CD14-positive monocyte (primary cell): ENCODE data around the gene SSTR5. TPM values are rescaled to one million over a fixed set of nuclear protein-coding genes. Genes with fewer than 3 reads are reported as not detected.

Experiments
- DNase-seq, 3 donors: peaks; one replicate each; pipeline ENCODE4 v3.0.0-alpha.2; 2011 to 2022
- H2AFZ ChIP-seq: 2 replicates; pipeline ENCODE4 v1.6.0; 2012; ENCODE audit warnings: mild to moderate bottlenecking, low read depth, low read length, inconsistent platforms; ENCODE audit not compliant: insufficient read depth, poor library complexity, severe bottlenecking
- H3K27ac ChIP-seq, 2 donors: 1 replicate in 1 of 2; 2 replicates in 1 of 2; pipeline ENCODE4 v1.5.1; 2012 to 2013; ENCODE audit warnings: low read length in 2 of 2, control low read depth in 1 of 2, inconsistent platforms in 1 of 2, low read depth in 1 of 2, mild to moderate bottlenecking in 1 of 2
- H3K27me3 ChIP-seq, 2 donors: one replicate each; pipeline versions ENCODE4 v1.6.0 to v1.6.1; 2011 to 2013; ENCODE audit warnings: low read length in 2 of 2; ENCODE audit not compliant: control insufficient read depth in 2 of 2, insufficient read depth in 2 of 2
- H3K36me3 ChIP-seq, 2 donors: replicated peaks in 1 of 2; 1 replicate in 1 of 2; 2 replicates in 1 of 2; pipeline versions ENCODE4 v1.5.1 to v1.6.1; 2012 to 2013; ENCODE audit warnings: low read length in 2 of 2, control low read depth in 1 of 2, inconsistent platforms in 1 of 2, mild to moderate bottlenecking in 1 of 2; ENCODE audit not compliant: insufficient read depth in 2 of 2, control insufficient read depth in 1 of 2
- H3K4me1 ChIP-seq, 2 donors: 1 replicate in 1 of 2; 2 replicates in 1 of 2; pipeline versions ENCODE4 v1.5.1 to v1.6.1; 2012 to 2013; ENCODE audit warnings: low read length in 2 of 2, control low read depth in 1 of 2, inconsistent platforms in 1 of 2, mild to moderate bottlenecking in 1 of 2, moderate library complexity in 1 of 2; ENCODE audit not compliant: insufficient read depth in 2 of 2, control insufficient read depth in 1 of 2
- H3K4me2 ChIP-seq: replicated peaks from 2 replicates; pipeline ENCODE3; 2012; ENCODE audit warnings: low read length, moderate library complexity, mild to moderate bottlenecking; ENCODE audit not compliant: poor library complexity, severe bottlenecking; ENCODE audit errors: extremely low read depth
- H3K4me3 ChIP-seq, 3 experiments: fragments of 200-600 bp in 1 of 3; sonication (generic) in 1 of 3; replicated peaks in 1 of 3; 1 replicate in 2 of 3; 2 replicates in 1 of 3; pipeline ENCODE4 v1.5.1; 2011 to 2013; ENCODE audit warnings: low read length in 3 of 3, mild to moderate bottlenecking in 3 of 3, control low read depth in 2 of 3, low read depth in 2 of 3, inconsistent platforms in 1 of 3, moderate library complexity in 1 of 3
- H3K79me2 ChIP-seq: 2 replicates; pipeline ENCODE4 v1.6.0; 2012; ENCODE audit warnings: mild to moderate bottlenecking, control low read depth, inconsistent platforms, low read length, moderate library complexity; ENCODE audit not compliant: insufficient read depth
- H3K9ac ChIP-seq: 2 replicates; pipeline ENCODE4 v1.6.0; 2017; ENCODE audit warnings: low read length, mild to moderate bottlenecking; ENCODE audit not compliant: insufficient read depth, poor library complexity, severe bottlenecking
- H3K9me3 ChIP-seq, 2 donors: replicated peaks in 1 of 2; 1 replicate in 1 of 2; 2 replicates in 1 of 2; pipeline versions ENCODE4 v1.5.1 to v1.6.1; 2012 to 2013; ENCODE audit warnings: low read length in 2 of 2, control low read depth in 1 of 2; ENCODE audit not compliant: control insufficient read depth in 1 of 2, insufficient read depth in 1 of 2
- H4K20me1 ChIP-seq: 2 replicates; pipeline ENCODE4 v1.6.0; 2012; ENCODE audit warnings: mild to moderate bottlenecking, low read length, control low read depth, moderate library complexity; ENCODE audit not compliant: insufficient read depth
- H3K27ac Mint-ChIP-seq, 7 donors: one replicate each; pipeline ENCODE4 v1.8.0; 2020; ENCODE audit warnings: mild to moderate bottlenecking in 7 of 7, mixed read lengths in 7 of 7, moderate library complexity in 6 of 7, inconsistent platforms in 2 of 7
- H3K27me3 Mint-ChIP-seq, 3 donors: one replicate each; pipeline ENCODE4 v1.8.0; 2021 to 2022; ENCODE audit warnings: low read depth in 3 of 3, mild to moderate bottlenecking in 3 of 3, mixed read lengths in 3 of 3, moderate library complexity in 3 of 3, inconsistent platforms in 1 of 3
- H3K36me3 Mint-ChIP-seq, 2 donors: one replicate each; pipeline ENCODE4 v1.8.0; 2020; ENCODE audit warnings: mixed read lengths in 2 of 2, inconsistent platforms in 1 of 2, mild to moderate bottlenecking in 1 of 2
- H3K4me1 Mint-ChIP-seq: one replicate; pipeline ENCODE4 v1.8.0; 2020; ENCODE audit warnings: mild to moderate bottlenecking, mixed read lengths
- H3K4me3 Mint-ChIP-seq, 2 donors: one replicate each; pipeline ENCODE4 v1.8.0; 2020; ENCODE audit warnings: mild to moderate bottlenecking in 2 of 2, mixed read lengths in 2 of 2, moderate library complexity in 1 of 2
- H3K9me3 Mint-ChIP-seq, 7 donors: one replicate each; pipeline ENCODE4 v1.8.0; 2020 to 2022; ENCODE audit warnings: mixed read lengths in 7 of 7, mild to moderate bottlenecking in 6 of 7, moderate library complexity in 6 of 7, inconsistent platforms in 2 of 7
- WGBS: methylation state at CpG from one replicate; pipeline ENCODE4 v1.1.5; 2013; ENCODE audit warnings: missing lambda C conversion rate; ENCODE audit not compliant: insufficient coverage; 5-methylcytosine and 5-hydroxymethylcytosine counted together
- intact Hi-C, 2 donors: fragments of 100-400 bp; cut with micrococcal nuclease; formaldehyde crosslinking; loops; one replicate each; pipeline versions ENCODE4 v1.15.0 to v1.15.1; 2023
- polyA plus RNA-seq, 3 donors: library from polyadenylated mRNA; depleted of rRNA in 1 of 3; unstranded in 2 of 3; stranded (reverse) in 1 of 3; fragments of 300-500 nt in 2 of 3; fragments of >200 nt in 1 of 3; fragmentation: Illumina TruSeq in 2 of 3; gene quantifications; 1 replicate in 2 of 3; 2 replicates in 1 of 3; pipeline ENCODE4 v1.2.3, GENCODE V29; 2012 to 2021
- TF ChIP-seq, protein P1 (sequence below): fragments of 200-600 bp; IDR thresholded peaks from one replicate; pipeline ENCODE4 v1.8.0; 2022; ENCODE audit warnings: antibody characterized with exemption, mild to moderate bottlenecking

SSTR5 gene
- polyA plus RNA-seq, 3 donors = not detected

- no peak overlapping the region for H2AFZ ChIP-seq
- no peaks in the 10 kb centered on the region for H3K4me1 Mint-ChIP-seq
- TF ChIP-seq, protein P1, sequence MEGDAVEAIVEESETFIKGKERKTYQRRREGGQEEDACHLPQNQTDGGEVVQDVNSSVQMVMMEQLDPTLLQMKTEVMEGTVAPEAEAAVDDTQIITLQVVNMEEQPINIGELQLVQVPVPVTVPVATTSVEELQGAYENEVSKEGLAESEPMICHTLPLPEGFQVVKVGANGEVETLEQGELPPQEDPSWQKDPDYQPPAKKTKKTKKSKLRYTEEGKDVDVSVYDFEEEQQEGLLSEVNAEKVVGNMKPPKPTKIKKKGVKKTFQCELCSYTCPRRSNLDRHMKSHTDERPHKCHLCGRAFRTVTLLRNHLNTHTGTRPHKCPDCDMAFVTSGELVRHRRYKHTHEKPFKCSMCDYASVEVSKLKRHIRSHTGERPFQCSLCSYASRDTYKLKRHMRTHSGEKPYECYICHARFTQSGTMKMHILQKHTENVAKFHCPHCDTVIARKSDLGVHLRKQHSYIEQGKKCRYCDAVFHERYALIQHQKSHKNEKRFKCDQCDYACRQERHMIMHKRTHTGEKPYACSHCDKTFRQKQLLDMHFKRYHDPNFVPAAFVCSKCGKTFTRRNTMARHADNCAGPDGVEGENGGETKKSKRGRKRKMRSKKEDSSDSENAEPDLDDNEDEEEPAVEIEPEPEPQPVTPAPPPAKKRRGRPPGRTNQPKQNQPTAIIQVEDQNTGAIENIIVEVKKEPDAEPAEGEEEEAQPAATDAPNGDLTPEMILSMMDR = no peak
- no peak overlapping the region for H3K9ac ChIP-seq
- intact Hi-C loops = no loop called here
- no peak for DNase-seq
- no peak overlapping the region for H3K4me3 ChIP-seq
- no peaks in the 10 kb centered on the region for H3K9me3 ChIP-seq
- peaks cover 4 to 9% (median 7%) of the 10 kb centered on the region in 3 donors for H3K27me3 Mint-ChIP-seq
- no peak overlapping the region for H3K4me3 Mint-ChIP-seq
- H3K79me2 ChIP-seq = no peaks in the 10 kb centered on the region
- no peaks in the 10 kb centered on the region for H4K20me1 ChIP-seq
- H3K27ac Mint-ChIP-seq = no peak overlapping the region
- no peak overlapping the region for H3K4me2 ChIP-seq
- no peaks in the 10 kb centered on the region for H3K9me3 Mint-ChIP-seq
- no peaks in the 10 kb centered on the region for H3K4me1 ChIP-seq
- no peak overlapping the region for H3K27ac ChIP-seq
- WGBS = 97% methylated on average over 3 of the region's 6 CpGs
- H3K36me3 ChIP-seq = no peaks in the 10 kb centered on the region
- peaks cover 0 to under 1% of the 10 kb centered on the region in 2 donors for H3K27me3 ChIP-seq
- H3K36me3 Mint-ChIP-seq = no peaks in the 10 kb centered on the region
These were observed 38.1 kb upstream of the SSTR5 start for GRCh38 chr16:1034230-1035065.

GRCh38 chr16:1035066-1035415, 37.5 kb upstream of the SSTR5 start:
- Mint-ChIP-seq H3K4me3 (no peak overlapping the region), H3K36me3 (no peaks in the 10 kb centered on the region), H3K27me3 (peaks cover 3 to 6% (median 3%) of the 10 kb centered on the region in 3 donors), H3K4me1 (no peaks in the 10 kb centered on the region), H3K27ac (no peak overlapping the region), H3K9me3 (peaks cover 0 to 3% (median 0%) of the 10 kb centered on the region in 7 donors)
- no peaks in the 10 kb centered on the region for H3K4me1 ChIP-seq
- H3K79me2 ChIP-seq = no peaks in the 10 kb centered on the region
- H3K36me3 ChIP-seq = no peaks in the 10 kb centered on the region
- H3K27ac ChIP-seq = no peak overlapping the region
- TF ChIP-seq, protein P1 = no peak
- H3K9me3 ChIP-seq = no peaks in the 10 kb centered on the region
- H4K20me1 ChIP-seq = no peaks in the 10 kb centered on the region
- WGBS = 87% methylated on average over 7 of the region's 7 CpGs
- no peaks in the 10 kb centered on the region for H3K27me3 ChIP-seq
- no peak overlapping the region for H3K9ac ChIP-seq
- no peak overlapping the region for H3K4me2 ChIP-seq
- DNase-seq = no peak
- no peak overlapping the region for H2AFZ ChIP-seq
- no peak overlapping the region for H3K4me3 ChIP-seq
- intact Hi-C loops = no loop called here
